Osteoblast (primary cell): ENCODE data around the gene LRRIQ1. TPM values are rescaled to one million over a fixed set of nuclear protein-coding genes. Genes with fewer than 3 reads are reported as not detected.

Source experiments
- DNase-seq: peaks from one replicate; pipeline ENCODE4 v3.0.0; 2011; ENCODE audit warnings: low spot score, mixed read lengths; ENCODE audit not compliant: insufficient read length; ENCODE audit errors: missing footprints
- H2AFZ ChIP-seq: 2 replicates; pipeline ENCODE4 v1.6.0; 2011; ENCODE audit warnings: mild to moderate bottlenecking, low read length
- H3K27ac ChIP-seq: 2 replicates; pipeline ENCODE4 v1.5.1; 2011; ENCODE audit warnings: mild to moderate bottlenecking, low read depth, low read length, moderate library complexity
- H3K27me3 ChIP-seq: 2 replicates; pipeline ENCODE4 v1.6.0; 2012; ENCODE audit warnings: mild to moderate bottlenecking, control low read depth, inconsistent platforms, low read length, moderate library complexity; ENCODE audit not compliant: insufficient read depth
- H3K36me3 ChIP-seq: 2 replicates; pipeline ENCODE4 v1.5.1; 2011; ENCODE audit warnings: mild to moderate bottlenecking, low read length, control low read depth, moderate library complexity; ENCODE audit not compliant: insufficient read depth
- H3K4me1 ChIP-seq: 2 replicates; pipeline ENCODE4 v1.5.1; 2011; ENCODE audit warnings: mild to moderate bottlenecking, low read length, control low read depth, moderate library complexity; ENCODE audit not compliant: insufficient read depth
- H3K4me2 ChIP-seq: 2 replicates; pipeline ENCODE4 v1.6.0; 2011; ENCODE audit warnings: mild to moderate bottlenecking, low read length; ENCODE audit not compliant: insufficient read depth
- H3K4me3 ChIP-seq: fragments of 200-600 bp; sonication (generic); 3 replicates; pipeline ENCODE4 v1.5.1; 2012; ENCODE audit warnings: mild to moderate bottlenecking, low read length, inconsistent platforms; ENCODE audit not compliant: insufficient read depth
- H3K79me2 ChIP-seq: 2 replicates; pipeline ENCODE4 v1.6.0; 2012; ENCODE audit warnings: mild to moderate bottlenecking, low read length, control low read depth, inconsistent platforms; ENCODE audit not compliant: insufficient read depth
- H3K9me3 ChIP-seq: 2 replicates; pipeline ENCODE4 v1.5.1; 2011; ENCODE audit warnings: low read depth, low read length, control low read depth
- H4K20me1 ChIP-seq: 2 replicates; pipeline ENCODE4 v1.6.0; 2012; ENCODE audit warnings: mild to moderate bottlenecking, low read length, control low read depth; ENCODE audit not compliant: insufficient read depth
- CTCF ChIP-seq: IDR thresholded peaks from 2 replicates; pipeline ENCODE4 v1.5.1; 2011; ENCODE audit warnings: mild to moderate bottlenecking, low read depth, low read length, moderate library complexity; ENCODE audit errors: extremely low read depth
- total RNA-seq: library from RNA; depleted of rRNA; stranded (reverse); fragments of >200 nt; gene quantifications from 2 replicates; pipeline ENCODE4 v1.2.3, GENCODE V29; 2012

LRRIQ1 gene
- total RNA-seq, 1 donor: not detected

GRCh38 chr12:85225501-85225900 lies 189.3 kb downstream of the LRRIQ1 start:
- Histone ChIP-seq H3K27ac (no peak overlapping the region), H3K27me3 (no peaks in the 10 kb centered on the region), H3K4me3 (no peak overlapping the region), H3K36me3 (no peaks in the 10 kb centered on the region), H2AFZ (no peak overlapping the region), H3K9me3 (no peaks in the 10 kb centered on the region), H4K20me1 (no peaks in the 10 kb centered on the region), H3K4me1 (no peaks in the 10 kb centered on the region), H3K79me2 (no peaks in the 10 kb centered on the region), H3K4me2 (no peak overlapping the region)
- TF ChIP-seq CTCF: no peak
- no peak for DNase-seq

- Histone ChIP-seq H4K20me1 (no peaks in the 10 kb centered on the region), H3K27ac (no peak overlapping the region), H3K4me2 (no peak overlapping the region), H3K4me1 (no peaks in the 10 kb centered on the region), H3K27me3 (no peaks in the 10 kb centered on the region), H2AFZ (no peak overlapping the region), H3K79me2 (no peaks in the 10 kb centered on the region), H3K9me3 (no peaks in the 10 kb centered on the region), H3K36me3 (no peaks in the 10 kb centered on the region), H3K4me3 (no peak overlapping the region)
- DNase-seq: no peak
- no peak for TF ChIP-seq CTCF
These were observed 201.2 kb downstream of the LRRIQ1 start for GRCh38 chr12:85237327-85237726.

- H3K4me3 ChIP-seq: no peak overlapping the region
- no peaks in the 10 kb centered on the region for H3K79me2 ChIP-seq
- H2AFZ ChIP-seq: no peak overlapping the region
- no peaks in the 10 kb centered on the region for H4K20me1 ChIP-seq
- no peak for TF ChIP-seq CTCF
- no peak overlapping the region for H3K4me2 ChIP-seq
- no peaks in the 10 kb centered on the region for H3K9me3 ChIP-seq
- no peaks in the 10 kb centered on the region for H3K27me3 ChIP-seq
- no peaks in the 10 kb centered on the region for H3K36me3 ChIP-seq
- no peak for DNase-seq
- no peak overlapping the region for H3K27ac ChIP-seq
- no peaks in the 10 kb centered on the region for H3K4me1 ChIP-seq
These were observed 208.4 kb downstream of the LRRIQ1 start for GRCh38 chr12:85244561-85244960.

- TF ChIP-seq CTCF: no peak
- H3K79me2 ChIP-seq: no peaks in the 10 kb centered on the region
- H3K4me2 ChIP-seq: no peak overlapping the region
- no peaks in the 10 kb centered on the region for H3K9me3 ChIP-seq
- no peak overlapping the region for H3K27ac ChIP-seq
- no peaks in the 10 kb centered on the region for H4K20me1 ChIP-seq
- H3K27me3 ChIP-seq: no peaks in the 10 kb centered on the region
- H3K4me1 ChIP-seq: no peaks in the 10 kb centered on the region
- no peak overlapping the region for H3K4me3 ChIP-seq
- no peak overlapping the region for H2AFZ ChIP-seq
- no peaks in the 10 kb centered on the region for H3K36me3 ChIP-seq
- no peak for DNase-seq
These were observed 217.7 kb downstream of the LRRIQ1 start for GRCh38 chr12:85253853-85254252.
